SK-N-SH treated with all-trans-retinoic acid at 6 μM for 48 hours (cell line): ENCODE measurements around the gene GNL2.

Experiments
- CSDC2 ChIP-seq: fragments of 250-450 bp; sonication (Bioruptor Pico); IDR thresholded peaks from 2 replicates; pipeline ENCODE4 v1.5.0; 2020; ENCODE audit warnings: mild to moderate bottlenecking, moderate library complexity
- ESRRG ChIP-seq: fragments of 250-450 bp; sonication (Bioruptor Pico); IDR thresholded peaks from 2 replicates; pipeline ENCODE4 v1.6.1; 2021; ENCODE audit warnings: mild to moderate bottlenecking
- GLIS3 ChIP-seq: fragments of 250-450 bp; sonication (Bioruptor Pico); IDR thresholded peaks from 2 replicates; pipeline ENCODE4 v1.5.0; 2020; ENCODE audit warnings: mild to moderate bottlenecking, moderate library complexity
- ISL1 ChIP-seq: fragments of 250-450 bp; sonication (Bioruptor Pico); IDR thresholded peaks from 2 replicates; pipeline ENCODE4 v2.1.2; 2022; ENCODE audit warnings: mild to moderate bottlenecking, moderate library complexity
- OSR1 ChIP-seq: fragments of 250-450 bp; sonication (Bioruptor Pico); IDR thresholded peaks from 2 replicates; pipeline ENCODE4 v1.8.0; 2022; ENCODE audit warnings: moderate library complexity, mild to moderate bottlenecking, inconsistent platforms
- PATZ1 ChIP-seq: fragments of 250-450 bp; sonication (Bioruptor Pico); IDR thresholded peaks from 2 replicates; pipeline ENCODE4 v1.8.0; 2020; ENCODE audit warnings: mild to moderate bottlenecking, moderate library complexity, borderline replicate concordance
- PPARA ChIP-seq: fragments of 250-450 bp; sonication (Bioruptor Pico); IDR thresholded peaks from 2 replicates; pipeline ENCODE4 v1.5.0; 2020; ENCODE audit warnings: mild to moderate bottlenecking, borderline replicate concordance
- RARB ChIP-seq: fragments of 250-450 bp; sonication (Bioruptor Pico); IDR thresholded peaks from 2 replicates; pipeline ENCODE4 v1.8.0; 2021; ENCODE audit warnings: mild to moderate bottlenecking, moderate library complexity
- TCF4 ChIP-seq: fragments of 250-450 bp; sonication (Bioruptor Pico); IDR thresholded peaks from 2 replicates; pipeline ENCODE4 v1.8.0; 2021; ENCODE audit warnings: mild to moderate bottlenecking, moderate library complexity, borderline replicate concordance
- ZFP3 ChIP-seq: fragments of 250-450 bp; sonication (Bioruptor Pico); IDR thresholded peaks from 2 replicates; pipeline ENCODE4 v1.5.0; 2020; ENCODE audit warnings: mild to moderate bottlenecking, moderate library complexity
- ZFP30 ChIP-seq: fragments of 450-650 bp; formaldehyde crosslinking; IDR thresholded peaks from 2 replicates; pipeline ENCODE4 v1.5.0; 2022; ENCODE audit warnings: mild to moderate bottlenecking, moderate library complexity
- TF ChIP-seq, protein P1 (sequence below): fragments of 250-450 bp; sonication (Bioruptor Pico); IDR thresholded peaks from 2 replicates; pipeline ENCODE4 v1.5.1; 2020; ENCODE audit warnings: low read depth, mild to moderate bottlenecking, moderate library complexity
- TF ChIP-seq, protein P2 (sequence below): fragments of 250-450 bp; sonication (Bioruptor Pico); IDR thresholded peaks from 2 replicates; pipeline ENCODE4 v1.5.0; 2020; ENCODE audit warnings: mild to moderate bottlenecking, moderate library complexity

DNA sequence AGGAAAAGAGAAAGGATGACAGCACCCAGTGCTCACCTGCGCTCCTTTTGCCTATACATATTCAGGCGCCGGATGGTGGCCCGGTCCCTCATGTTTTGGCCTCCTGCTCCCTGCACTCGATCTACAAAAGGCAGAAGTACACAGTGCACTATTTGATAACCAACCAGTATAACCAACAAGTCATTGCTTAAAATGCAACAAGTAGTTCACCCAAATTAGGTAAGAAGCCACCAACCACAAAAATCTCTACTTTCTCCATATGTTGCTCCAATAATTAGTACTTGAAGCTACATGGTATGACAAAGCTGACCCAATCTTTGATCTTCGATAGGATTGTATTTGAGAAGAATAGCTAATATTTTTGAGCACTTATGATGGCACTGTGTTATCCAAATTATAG, 2.0 kb downstream of the GNL2 start:
- no peak for TF ChIP-seq TCF4 (CRISPR knock-in tag)
- TF ChIP-seq PATZ1: no peak
- no peak for TF ChIP-seq PPARA (CRISPR knock-in tag)
- TF ChIP-seq ESRRG: no peak
- no peak for TF ChIP-seq ZFP3 (CRISPR knock-in tag)
- TF ChIP-seq, protein P1, sequence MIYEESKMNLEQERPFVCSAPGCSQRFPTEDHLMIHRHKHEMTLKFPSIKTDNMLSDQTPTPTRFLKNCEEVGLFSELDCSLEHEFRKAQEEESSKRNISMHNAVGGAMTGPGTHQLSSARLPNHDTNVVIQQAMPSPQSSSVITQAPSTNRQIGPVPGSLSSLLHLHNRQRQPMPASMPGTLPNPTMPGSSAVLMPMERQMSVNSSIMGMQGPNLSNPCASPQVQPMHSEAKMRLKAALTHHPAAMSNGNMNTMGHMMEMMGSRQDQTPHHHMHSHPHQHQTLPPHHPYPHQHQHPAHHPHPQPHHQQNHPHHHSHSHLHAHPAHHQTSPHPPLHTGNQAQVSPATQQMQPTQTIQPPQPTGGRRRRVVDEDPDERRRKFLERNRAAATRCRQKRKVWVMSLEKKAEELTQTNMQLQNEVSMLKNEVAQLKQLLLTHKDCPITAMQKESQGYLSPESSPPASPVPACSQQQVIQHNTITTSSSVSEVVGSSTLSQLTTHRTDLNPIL: no peak
- no peak for TF ChIP-seq ISL1 (CRISPR knock-in tag)
- TF ChIP-seq RARB (CRISPR knock-in tag): no peak
- TF ChIP-seq, protein P2, sequence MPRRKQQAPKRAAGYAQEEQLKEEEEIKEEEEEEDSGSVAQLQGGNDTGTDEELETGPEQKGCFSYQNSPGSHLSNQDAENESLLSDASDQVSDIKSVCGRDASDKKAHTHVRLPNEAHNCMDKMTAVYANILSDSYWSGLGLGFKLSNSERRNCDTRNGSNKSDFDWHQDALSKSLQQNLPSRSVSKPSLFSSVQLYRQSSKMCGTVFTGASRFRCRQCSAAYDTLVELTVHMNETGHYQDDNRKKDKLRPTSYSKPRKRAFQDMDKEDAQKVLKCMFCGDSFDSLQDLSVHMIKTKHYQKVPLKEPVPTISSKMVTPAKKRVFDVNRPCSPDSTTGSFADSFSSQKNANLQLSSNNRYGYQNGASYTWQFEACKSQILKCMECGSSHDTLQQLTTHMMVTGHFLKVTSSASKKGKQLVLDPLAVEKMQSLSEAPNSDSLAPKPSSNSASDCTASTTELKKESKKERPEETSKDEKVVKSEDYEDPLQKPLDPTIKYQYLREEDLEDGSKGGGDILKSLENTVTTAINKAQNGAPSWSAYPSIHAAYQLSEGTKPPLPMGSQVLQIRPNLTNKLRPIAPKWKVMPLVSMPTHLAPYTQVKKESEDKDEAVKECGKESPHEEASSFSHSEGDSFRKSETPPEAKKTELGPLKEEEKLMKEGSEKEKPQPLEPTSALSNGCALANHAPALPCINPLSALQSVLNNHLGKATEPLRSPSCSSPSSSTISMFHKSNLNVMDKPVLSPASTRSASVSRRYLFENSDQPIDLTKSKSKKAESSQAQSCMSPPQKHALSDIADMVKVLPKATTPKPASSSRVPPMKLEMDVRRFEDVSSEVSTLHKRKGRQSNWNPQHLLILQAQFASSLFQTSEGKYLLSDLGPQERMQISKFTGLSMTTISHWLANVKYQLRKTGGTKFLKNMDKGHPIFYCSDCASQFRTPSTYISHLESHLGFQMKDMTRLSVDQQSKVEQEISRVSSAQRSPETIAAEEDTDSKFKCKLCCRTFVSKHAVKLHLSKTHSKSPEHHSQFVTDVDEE: no peak
- no peak for TF ChIP-seq GLIS3 (CRISPR knock-in tag)
- TF ChIP-seq CSDC2 (CRISPR knock-in tag): no peak
- TF ChIP-seq ZFP30 (CRISPR knock-in tag): no peak
- TF ChIP-seq OSR1 (CRISPR knock-in tag): no peak
